GM19025 (cell line): ENCODE results near the gene FCN1.

ENCODE experiments used
- ATAC-seq: cut with Tn5 transposase; IDR thresholded peaks from one replicate; pipeline ENCODE4 v1.9.1; 2021; ENCODE audit warnings: mild to moderate bottlenecking, low read depth, moderate library complexity; ENCODE audit not compliant: unreplicated experiment

Gene FCN1

GRCh38 chr9:134880484-134881312, 37.0 kb downstream of the FCN1 start, which contains the start of gene FCN2:
TSS of gene FCN2 (plus strand) at chr9:134880810. CDS start at chr9:134880822, 12 bp downstream.
- no peak for ATAC-seq

DNA sequence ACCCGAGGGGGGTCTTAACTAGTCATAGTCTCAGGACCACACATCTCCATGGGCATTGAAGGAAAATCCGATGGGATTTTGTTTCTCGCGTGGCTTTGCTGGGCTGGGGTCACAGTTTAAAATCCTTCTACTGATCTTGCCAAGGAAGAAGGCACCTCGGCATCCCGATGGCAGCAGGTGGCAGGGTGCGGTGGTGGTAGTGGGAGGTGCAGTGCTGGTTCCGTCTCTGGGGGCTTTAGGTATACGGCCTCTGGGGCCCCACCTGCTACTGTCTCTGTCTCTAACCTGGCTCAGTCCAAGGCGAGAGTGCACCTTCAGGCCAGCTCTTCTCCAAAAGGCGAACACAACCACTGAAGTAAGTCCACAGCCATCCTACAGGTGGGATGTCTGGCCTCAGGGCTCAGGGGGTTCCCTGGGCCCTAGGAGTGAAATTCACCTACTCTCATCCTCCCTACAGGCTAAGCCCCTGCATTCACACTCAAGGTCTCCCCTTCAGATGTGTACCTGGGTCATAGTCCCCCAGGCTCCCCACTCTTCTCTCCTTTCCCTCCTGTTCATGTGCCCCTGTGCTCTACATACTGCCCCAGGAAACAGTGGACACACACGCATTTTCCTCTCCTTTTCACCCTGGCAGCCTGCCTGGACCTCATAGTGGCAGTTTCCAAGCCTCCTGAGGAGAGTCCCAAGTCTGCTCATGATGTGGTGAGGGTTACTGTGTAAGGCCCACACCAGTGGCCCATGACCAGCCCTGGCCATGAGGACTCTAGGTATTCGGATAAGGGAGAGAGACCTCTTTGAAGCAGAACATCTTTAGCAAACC, 37.8 kb downstream of the FCN1 start:
- ATAC-seq, result no peak

GRCh38 chr9:134877541-134877940, 40.2 kb downstream of the FCN1 start:
- no peak for ATAC-seq

DNA sequence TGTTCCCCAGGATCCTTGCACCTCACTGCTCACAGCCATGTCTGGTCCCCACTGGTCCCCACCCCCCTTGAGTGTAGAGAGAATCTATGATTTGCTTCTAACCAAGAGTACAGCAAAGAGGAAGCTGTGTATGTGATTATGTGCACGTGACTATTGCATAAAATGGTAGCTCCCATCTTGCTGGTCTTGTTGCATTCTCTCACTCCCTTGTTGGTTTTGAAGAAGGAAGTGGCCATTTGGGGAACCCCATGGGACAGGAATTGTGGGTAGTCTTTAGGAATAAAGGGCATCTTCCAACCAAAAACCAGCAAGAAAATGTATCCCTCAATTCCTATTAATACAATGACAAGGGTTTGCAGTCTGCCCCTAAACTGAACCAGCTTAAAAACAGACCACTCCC, 42.3 kb downstream of the FCN1 start:
- no peak for ATAC-seq

DNA sequence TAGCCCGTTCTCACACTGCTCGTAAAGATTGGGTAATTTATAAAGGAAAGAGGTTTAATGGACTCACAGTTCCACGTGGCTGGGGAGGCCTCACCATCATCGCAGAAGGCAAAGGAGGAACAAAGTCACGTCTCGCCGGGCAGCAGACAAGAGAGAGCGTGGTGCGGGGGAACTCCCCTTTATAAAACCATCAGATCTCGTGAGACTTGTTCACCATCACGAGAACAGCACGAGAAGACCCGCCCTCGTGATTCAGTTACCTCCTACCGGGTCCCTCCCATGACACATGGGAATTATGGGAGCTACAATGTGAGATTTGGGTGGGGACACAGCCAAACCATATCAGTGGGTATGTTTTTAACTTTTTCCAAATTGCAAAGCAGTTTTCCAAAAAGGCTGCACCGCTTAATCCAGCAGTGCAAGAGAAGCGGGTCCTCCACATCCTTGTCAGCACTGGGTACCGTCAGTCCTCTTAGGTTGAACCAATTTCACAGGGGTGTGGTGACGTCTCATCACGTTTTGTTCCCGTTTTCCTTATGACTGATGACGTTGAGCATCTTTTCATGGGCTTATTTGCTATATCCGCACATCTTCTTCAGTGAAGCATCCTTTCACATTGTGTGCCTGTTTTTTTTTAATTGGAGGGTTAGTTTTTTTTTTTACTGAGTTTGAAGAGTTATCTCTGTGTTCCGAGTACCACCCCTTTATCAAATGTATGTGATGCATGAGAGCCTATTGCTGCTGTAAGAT, 45.1 kb downstream of the FCN1 start:
- ATAC-seq, result no peak

DNA sequence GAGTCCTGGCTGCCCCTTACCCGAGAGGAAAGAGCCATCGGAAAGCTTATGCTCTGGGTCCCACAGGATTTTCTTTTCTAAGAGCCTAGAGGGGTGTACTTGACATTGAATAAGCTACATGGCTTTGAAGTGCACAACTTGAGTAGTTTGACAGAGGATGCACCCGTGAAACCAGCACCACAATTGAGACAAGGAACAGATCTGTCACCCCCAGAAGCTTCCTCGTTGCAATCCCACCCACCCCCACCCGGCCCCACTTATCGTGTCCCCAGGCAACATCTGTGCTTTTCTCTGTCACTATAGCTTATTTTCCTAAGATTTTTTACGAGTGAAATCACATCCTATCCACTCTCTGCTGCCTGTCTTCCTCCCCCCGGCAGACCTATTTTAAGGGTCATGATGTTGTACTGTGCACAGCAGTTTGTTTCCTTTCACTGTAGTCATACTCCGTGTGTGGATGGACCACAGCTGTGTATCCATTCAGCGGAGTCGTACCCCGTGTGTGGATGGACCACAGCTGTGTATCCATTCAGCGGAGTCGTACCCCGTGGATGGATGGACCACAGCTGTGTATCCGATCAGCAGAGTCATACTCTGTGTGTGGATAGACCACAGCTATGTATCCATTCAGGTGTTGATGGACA, 45.9 kb downstream of the FCN1 start:
- ATAC-seq, result no peak

GRCh38 chr9:134870746-134871662, 46.7 kb downstream of the FCN1 start:
- ATAC-seq, result no peak

DNA sequence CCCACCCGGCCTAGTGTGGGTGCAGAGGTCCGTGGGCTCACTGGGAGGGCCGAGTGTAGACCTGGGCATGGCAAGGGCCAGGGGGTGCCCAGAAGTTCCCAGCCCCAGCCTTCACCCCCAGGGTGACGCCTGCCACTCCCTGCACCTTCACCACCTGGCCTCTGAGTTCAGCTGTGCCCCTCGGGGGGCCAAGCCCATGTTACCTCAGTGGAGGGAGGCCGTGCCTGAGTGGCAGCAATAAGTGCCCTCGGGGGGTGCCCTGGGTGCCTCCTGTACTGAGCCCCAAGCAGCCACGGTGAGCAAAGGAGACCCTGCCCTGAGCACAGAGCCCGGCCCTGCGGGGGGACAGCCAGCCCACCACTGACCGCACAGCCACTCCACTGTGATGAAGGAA, 47.4 kb downstream of the FCN1 start:
- no peak for ATAC-seq

DNA sequence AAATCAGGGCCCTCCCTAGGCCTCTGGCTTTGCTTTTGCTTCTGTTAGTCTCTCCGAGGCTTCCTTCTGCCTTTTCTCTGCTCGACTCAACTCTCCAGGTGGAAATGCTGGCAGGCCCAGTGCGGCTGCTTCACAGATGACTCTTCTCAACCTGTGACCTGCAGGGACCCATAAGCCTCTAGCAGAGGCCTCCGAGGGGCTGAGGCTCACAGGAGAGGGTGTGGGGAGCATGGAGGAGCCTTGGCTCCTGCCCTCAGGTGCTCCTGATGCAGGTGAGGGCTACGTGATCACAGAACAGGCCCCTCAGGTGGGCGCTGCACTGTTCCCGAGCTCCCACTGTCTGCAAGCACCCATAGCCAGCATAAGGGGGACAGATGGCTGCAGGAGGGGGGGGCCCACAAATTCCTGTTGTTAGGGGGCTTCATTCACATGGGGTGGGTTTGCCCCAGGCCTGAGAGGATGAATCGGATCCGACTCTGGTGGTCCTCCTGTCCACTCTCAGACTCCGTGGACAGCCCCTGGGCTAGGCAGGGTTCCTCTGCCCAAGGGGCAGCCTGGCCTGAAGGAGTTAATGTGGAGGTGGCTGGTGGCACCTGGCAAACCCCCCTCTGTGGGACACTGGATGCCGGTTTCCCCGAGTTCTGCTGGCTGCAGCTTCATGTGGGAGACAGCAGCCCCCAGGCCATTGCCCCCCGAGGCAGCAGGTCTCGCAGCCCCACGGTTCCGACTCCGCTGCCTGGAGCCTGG, 48.0 kb downstream of the FCN1 start:
- no peak for ATAC-seq

DNA sequence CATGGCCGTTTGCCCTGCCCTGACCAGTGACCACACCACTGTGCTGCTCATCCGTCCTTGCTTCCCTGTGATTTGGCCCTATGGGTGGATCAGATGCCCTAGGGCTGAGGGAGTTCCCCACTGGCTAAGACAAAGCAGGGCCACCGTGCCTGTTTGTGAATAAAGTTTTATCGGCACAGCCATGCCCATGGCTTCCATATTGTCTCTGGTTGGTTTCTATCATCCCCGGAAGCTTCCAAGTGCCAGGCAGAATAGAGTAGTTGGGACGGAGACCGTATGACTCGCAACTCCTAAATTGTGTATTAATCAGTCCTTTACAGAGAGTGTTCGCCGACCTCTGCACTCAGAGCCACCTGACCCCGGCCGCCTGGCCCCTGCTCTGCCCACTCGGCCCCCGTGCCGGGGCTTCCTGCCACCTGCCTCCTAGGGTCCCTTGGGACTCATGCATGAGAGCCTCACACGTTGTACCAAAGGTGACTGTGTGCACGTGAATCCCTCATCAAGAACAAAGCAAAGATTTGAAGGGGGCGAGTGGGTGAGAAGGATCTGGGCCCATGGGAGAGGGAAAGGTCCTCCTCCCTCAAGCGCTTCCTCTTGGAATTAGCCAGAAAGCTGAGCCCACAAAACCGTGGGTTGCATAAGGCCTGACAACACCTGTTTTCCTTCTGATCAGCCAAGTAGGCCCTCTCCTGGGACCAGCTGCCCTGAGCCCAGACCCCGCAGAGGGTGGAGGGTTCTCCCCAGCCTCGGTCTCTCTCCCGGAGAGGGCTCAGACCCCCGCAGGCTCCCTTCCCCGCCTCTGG, 48.8 kb downstream of the FCN1 start:
- no peak for ATAC-seq

GRCh38 chr9:134867917-134868750, 49.6 kb downstream of the FCN1 start:
- no peak for ATAC-seq

GRCh38 chr9:134864821-134865190, 52.9 kb downstream of the FCN1 start:
- ATAC-seq, result no peak

GRCh38 chr9:134863941-134864820, 53.5 kb downstream of the FCN1 start:
- ATAC-seq, result no peak

DNA sequence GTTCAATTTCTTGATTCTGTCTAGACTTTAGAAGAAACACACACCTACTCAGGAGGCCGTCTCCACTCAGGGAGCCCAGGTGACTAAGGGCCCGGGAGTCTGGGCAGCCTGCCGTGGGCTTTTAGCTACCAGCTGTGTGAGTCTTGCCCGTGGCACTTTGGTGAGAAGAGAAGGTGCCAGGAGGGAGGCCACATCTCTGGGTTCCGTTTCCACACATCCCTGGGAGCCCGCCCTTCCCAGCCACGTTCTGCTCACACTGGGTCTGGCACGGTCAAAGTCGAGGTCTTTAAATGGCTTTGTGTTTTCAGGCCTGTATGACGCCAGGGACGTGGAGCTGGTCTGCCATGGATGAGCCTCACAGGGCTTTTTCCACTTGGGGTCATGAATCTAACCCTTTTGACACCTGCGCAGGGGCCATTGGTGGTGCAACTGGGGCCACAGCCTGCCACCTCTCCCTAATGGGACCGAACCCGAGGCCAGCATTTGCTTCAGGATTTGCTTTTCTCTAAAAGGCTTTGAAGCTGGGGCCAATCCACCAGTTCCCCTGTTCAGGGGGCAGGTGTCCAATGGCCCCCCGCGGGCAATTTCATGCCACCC, 54.3 kb downstream of the FCN1 start:
- ATAC-seq, result no peak

GRCh38 chr9:134861595-134862334, 55.9 kb downstream of the FCN1 start:
- ATAC-seq, result no peak
